Fibroblast of lung (primary cell): ENCODE measurements around the gene DDX10. TPM values are rescaled to one million over a fixed set of nuclear protein-coding genes. Genes with fewer than 3 reads are reported as not detected.

Experiments used
- DNase-seq, 2 donors: peaks; one replicate each; pipeline versions ENCODE4 v3.0.0 to v3.0.0-alpha.2; 2010; ENCODE audit warnings: low read depth in 2 of 2
- H2AFZ ChIP-seq: 2 replicates; pipeline ENCODE4 v1.5.1; 2012; ENCODE audit warnings: low read length, control low read depth, inconsistent platforms
- H3K27ac ChIP-seq: 2 replicates; pipeline ENCODE4 v1.5.1; 2011; ENCODE audit warnings: low read length, control low read depth; ENCODE audit not compliant: insufficient read depth
- H3K27me3 ChIP-seq: 2 replicates; pipeline ENCODE4 v1.5.1; 2011; ENCODE audit warnings: mild to moderate bottlenecking, low read length; ENCODE audit not compliant: control insufficient read depth, insufficient read depth
- H3K36me3 ChIP-seq: 2 replicates; pipeline ENCODE4 v1.5.1; 2011; ENCODE audit warnings: low read length; ENCODE audit not compliant: control insufficient read depth, insufficient read depth
- H3K4me1 ChIP-seq: 2 replicates; pipeline ENCODE4 v1.5.1; 2011; ENCODE audit warnings: low read length; ENCODE audit not compliant: control insufficient read depth, insufficient read depth; ENCODE audit errors: extremely low read depth
- H3K4me2 ChIP-seq: 2 replicates; pipeline ENCODE4 v1.5.1; 2011; ENCODE audit warnings: low read length, control low read depth; ENCODE audit not compliant: insufficient read depth; ENCODE audit errors: extremely low read depth
- H3K4me3 ChIP-seq, 4 experiments: fragments of 200-600 bp in 1 of 4; sonication (generic) in 1 of 4; replicated peaks in 1 of 4; 2 replicates each; pipeline ENCODE4 v1.5.1; 2011 to 2016; ENCODE audit warnings: low read length in 4 of 4, low read depth in 3 of 4, mild to moderate bottlenecking in 3 of 4, control low read depth in 2 of 4, inconsistent platforms in 1 of 4, mixed read lengths in 1 of 4; ENCODE audit not compliant: insufficient read depth in 1 of 4; ENCODE audit errors: control extremely low read depth in 1 of 4
- H3K79me2 ChIP-seq: 2 replicates; pipeline ENCODE4 v1.5.1; 2012; ENCODE audit warnings: mild to moderate bottlenecking, low read length, inconsistent platforms; ENCODE audit not compliant: control insufficient read depth, insufficient read depth
- H3K9ac ChIP-seq: 2 replicates; pipeline ENCODE4 v1.5.1; 2011; ENCODE audit warnings: mild to moderate bottlenecking, low read length, control low read depth; ENCODE audit not compliant: insufficient read depth
- H3K9me3 ChIP-seq: 2 replicates; pipeline ENCODE4 v1.5.1; 2012; ENCODE audit warnings: low read depth, low read length; ENCODE audit not compliant: control insufficient read depth, insufficient read depth
- H4K20me1 ChIP-seq: 2 replicates; pipeline ENCODE4 v1.5.1; 2011; ENCODE audit warnings: low read length; ENCODE audit not compliant: control insufficient read depth, insufficient read depth; ENCODE audit errors: extremely low read depth
- CTCF ChIP-seq, 2 donors: IDR thresholded peaks in 1 of 2; conservative IDR thresholded peaks in 1 of 2; 1 replicate in 1 of 2; 2 replicates in 1 of 2; pipeline ENCODE4 v1.5.1; 2011 to 2012; ENCODE audit warnings: low read length in 2 of 2, control low read depth in 1 of 2, inconsistent platforms in 1 of 2, low read depth in 1 of 2, mild to moderate bottlenecking in 1 of 2
- EZH2 ChIP-seq: IDR thresholded peaks from 2 replicates; pipeline ENCODE4 v1.5.1; 2012; ENCODE audit warnings: low read length, control low read depth, mild to moderate bottlenecking; ENCODE audit errors: missing control alignments
- polyA plus RNA-seq, 2 donors: library from polyadenylated mRNA; depleted of rRNA in 1 of 2; stranded (reverse) in 1 of 2; unstranded in 1 of 2; fragments of >200 nt; gene quantifications; 2 replicates each; pipeline ENCODE4 v1.2.1, GENCODE V29; 2011 to 2012; ENCODE audit warnings: missing spikeins in 1 of 2
- total RNA-seq: library from RNA; depleted of rRNA; stranded (reverse); fragments of >200 nt; gene quantifications from 2 replicates; pipeline ENCODE4 v1.2.1, GENCODE V29; 2014

DDX10 gene
- total and polyA plus RNA-seq, 2 donors (not counting 1 experiment from before 2014, with no cell fraction given), result 18.5 to 20.7 TPM

DNA sequence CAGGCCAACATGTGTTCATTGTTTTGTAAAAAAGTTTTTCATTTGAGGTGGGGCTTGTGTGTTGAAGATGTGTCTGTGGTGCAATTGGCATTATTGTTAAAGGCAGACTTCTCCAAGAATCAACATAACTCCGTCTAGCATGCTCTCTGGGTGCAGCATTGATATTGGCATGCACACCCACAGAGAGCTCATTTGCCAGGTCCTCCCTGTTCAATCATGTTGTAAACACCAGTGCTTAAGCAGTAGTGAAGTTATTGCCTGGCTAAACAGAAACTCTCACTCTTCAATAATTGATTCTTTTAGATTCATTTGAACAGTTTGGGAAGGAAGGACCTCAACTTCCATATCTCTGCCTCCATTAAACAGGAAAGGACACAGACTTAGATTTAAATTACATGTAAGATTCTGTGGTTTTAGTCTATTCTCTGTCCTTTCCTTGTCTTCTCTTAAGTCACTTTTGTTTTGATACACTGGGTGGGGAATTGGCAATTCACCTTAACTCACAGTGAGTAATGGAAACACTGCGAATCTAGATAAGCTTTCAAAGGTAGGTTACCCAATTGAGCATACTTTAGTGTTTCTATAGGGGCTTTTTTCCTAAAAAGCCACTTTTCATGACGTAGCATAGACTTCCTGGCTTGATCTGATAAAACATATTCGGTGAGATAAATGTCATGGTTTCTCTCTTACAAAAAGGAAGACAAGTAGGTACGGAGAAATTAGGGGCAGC is 40.5 kb upstream of the DDX10 start:
- H3K4me1 ChIP-seq, result no peaks in the 10 kb centered on the region
- no peaks in the 10 kb centered on the region for H3K27me3 ChIP-seq
- no peaks in the 10 kb centered on the region for H4K20me1 ChIP-seq
- H3K36me3 ChIP-seq, result no peaks in the 10 kb centered on the region
- no peak overlapping the region for H3K9ac ChIP-seq
- H3K4me3 ChIP-seq, result no peak overlapping the region
- no peak overlapping the region for H3K27ac ChIP-seq
- H3K4me2 ChIP-seq, result no peak overlapping the region
- no peaks in the 10 kb centered on the region for H3K9me3 ChIP-seq
- no peak overlapping the region for H2AFZ ChIP-seq
- H3K79me2 ChIP-seq, result no peaks in the 10 kb centered on the region
- no peak for TF ChIP-seq EZH2
- TF ChIP-seq CTCF (conservative IDR thresholded peaks at IDR 0.05 in 1 of 2, IDR thresholded peaks at IDR 0.05 in 1 of 2; ENCODE audit: low read depth in 1 of 2, low read length in 2 of 2), result no peak
- no peak for DNase-seq

DNA sequence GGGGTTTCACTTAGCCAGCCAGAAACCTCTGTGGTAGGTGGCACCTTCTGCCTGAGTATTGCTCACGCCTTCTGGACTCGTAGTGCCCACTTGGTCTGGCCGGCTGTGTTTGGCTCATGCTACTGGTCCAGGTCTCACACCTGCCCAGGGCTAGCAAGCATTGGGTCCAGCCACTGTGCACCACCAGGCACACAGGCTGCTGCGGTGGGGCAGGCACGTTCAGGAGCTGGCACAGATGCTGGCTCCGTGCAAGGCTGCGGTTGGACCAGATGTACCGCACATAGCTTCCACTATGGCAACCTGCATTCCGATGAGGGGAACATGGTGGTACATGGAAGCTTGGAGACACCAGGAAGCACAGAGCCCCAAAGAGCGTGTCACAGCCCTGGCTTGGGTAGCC is 36.5 kb upstream of the DDX10 start:
- no peak for TF ChIP-seq CTCF (conservative IDR thresholded peaks at IDR 0.05 in 1 of 2, IDR thresholded peaks at IDR 0.05 in 1 of 2; ENCODE audit: low read depth in 1 of 2, low read length in 2 of 2)
- TF ChIP-seq EZH2, result no peak
- Histone ChIP-seq H4K20me1 (no peaks in the 10 kb centered on the region), H3K4me2 (no peak overlapping the region), H3K36me3 (no peaks in the 10 kb centered on the region), H3K27ac (no peak overlapping the region), H3K9me3 (no peaks in the 10 kb centered on the region), H3K9ac (no peak overlapping the region), H3K4me1 (no peaks in the 10 kb centered on the region), H2AFZ (no peak overlapping the region), H3K27me3 (no peaks in the 10 kb centered on the region), H3K79me2 (no peaks in the 10 kb centered on the region), H3K4me3 (no peak overlapping the region)
- DNase-seq, result no peak

DNA sequence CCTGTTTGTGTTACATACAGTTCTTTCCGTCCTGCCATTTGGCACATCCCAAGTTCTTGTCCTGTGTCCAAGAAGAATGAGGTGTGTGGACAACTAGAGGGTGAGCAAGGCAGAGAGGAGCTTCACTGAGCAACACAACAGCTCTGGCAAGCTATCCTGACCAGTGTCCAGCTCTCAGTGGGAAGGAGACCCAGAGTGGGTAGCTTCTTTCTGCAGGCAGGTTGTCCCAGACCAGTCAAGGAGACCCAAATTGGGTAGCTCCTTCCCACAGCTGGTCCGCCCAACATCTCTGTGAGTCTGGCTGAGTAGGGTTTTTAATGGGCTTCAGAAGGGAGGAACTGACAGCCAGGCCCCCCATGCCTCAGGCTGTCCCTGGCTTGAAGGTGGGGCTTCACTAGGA is 36.1 kb upstream of the DDX10 start:
- Histone ChIP-seq H2AFZ (no peak overlapping the region), H3K36me3 (no peaks in the 10 kb centered on the region), H3K9ac (no peak overlapping the region), H3K4me3 (no peak overlapping the region), H3K79me2 (no peaks in the 10 kb centered on the region), H4K20me1 (no peaks in the 10 kb centered on the region), H3K27me3 (no peaks in the 10 kb centered on the region), H3K4me1 (no peaks in the 10 kb centered on the region), H3K4me2 (no peak overlapping the region), H3K9me3 (no peaks in the 10 kb centered on the region), H3K27ac (no peak overlapping the region)
- TF ChIP-seq EZH2 (no peak), CTCF (conservative IDR thresholded peaks at IDR 0.05 in 1 of 2, IDR thresholded peaks at IDR 0.05 in 1 of 2; ENCODE audit: low read depth in 1 of 2, low read length in 2 of 2) (no peak)
- no peak for DNase-seq
